GM12878 (cell line): ENCODE results near the gene TMEM255B. TPM values are rescaled to one million over a fixed set of nuclear protein-coding genes. Genes with fewer than 3 reads are reported as not detected.

Experiments used
- ATAC-seq: fragments of 200-7000 bp; cut with Tn5 transposase; 3 replicates; pipeline ENCODE4 v1.9.1; 2020; ENCODE audit warnings: mild to moderate bottlenecking, moderate library complexity
- BruUV-seq: library from RNA; stranded (reverse); fragments of 400-500 nt; replicated peaks from 2 replicates; lab custom pipeline; 2021; lab: Mats Ljungman, UMichigan
- CTCF ChIA-PET: fragments of 300-600 bp; sonication (Branson Sonifier 250); formaldehyde crosslinking; extraction: SDS; loops from one replicate; lab custom pipeline; 2021; ENCODE audit warnings: inconsistent platforms; lab: Yijun Ruan, JAX
- POLR2A ChIA-PET: fragments of 350-600 bp; formaldehyde crosslinking; extraction: SDS; loops from one replicate; lab custom pipeline; 2021; ENCODE audit warnings: inconsistent platforms; lab: Charles Lee
- RAD21 ChIA-PET: fragments of 300-600 bp; sonication (Branson Sonifier 250); formaldehyde crosslinking; loops from one replicate; lab custom pipeline; 2023; ENCODE audit warnings: antibody characterized with exemption; ENCODE audit not compliant: unreplicated experiment; lab: Charles Lee
- SMC1A ChIA-PET: fragments of 300-600 bp; sonication (Branson Sonifier 250); formaldehyde crosslinking; loops from one replicate; lab custom pipeline; 2023; ENCODE audit not compliant: unreplicated experiment, uncharacterized antibody; lab: Charles Lee
- DNase-seq: peaks from one replicate; pipeline ENCODE4 v3.0.0-alpha.2; 2011; ENCODE audit warnings: low read depth, low spot score
- FAIRE-seq: peaks from 3 replicates; lab custom pipeline; 2011; peaks lifted over from hg19 to GRCh38; lab: Jason Lieb, UNC
- H2AFZ ChIP-seq: 2 replicates; pipeline ENCODE4 v1.6.0; 2011; ENCODE audit warnings: low read depth, low read length, control low read depth; ENCODE audit not compliant: control insufficient read depth
- H3K27ac ChIP-seq: 2 replicates; pipeline ENCODE4 v1.5.1; 2011; ENCODE audit warnings: control low read depth; ENCODE audit not compliant: control insufficient read depth, insufficient read depth
- H3K27me3 ChIP-seq, 2 experiments: replicated peaks in 1 of 2; 2 replicates each; pipeline versions ENCODE4 v1.6.0 to v1.6.1; 2011; ENCODE audit warnings: low read length in 1 of 2; ENCODE audit not compliant: control insufficient read depth in 2 of 2, insufficient read depth in 2 of 2
- H3K36me3 ChIP-seq, 2 experiments: 2 replicates each; pipeline ENCODE4 v1.5.1; 2011; ENCODE audit warnings: low read length in 1 of 2; ENCODE audit not compliant: control insufficient read depth in 2 of 2, insufficient read depth in 2 of 2
- H3K4me1 ChIP-seq: 2 replicates; pipeline ENCODE4 v1.6.1; 2011; ENCODE audit warnings: mild to moderate bottlenecking, low read length, moderate library complexity, mixed read lengths; ENCODE audit not compliant: control insufficient read depth, insufficient read depth
- H3K4me2 ChIP-seq: 2 replicates; pipeline ENCODE4 v1.6.0; 2011; ENCODE audit warnings: control low read depth; ENCODE audit not compliant: control insufficient read depth, insufficient read depth
- H3K4me3 ChIP-seq: fragments of 200-600 bp; sonication (generic); 2 replicates; pipeline ENCODE4 v1.5.1; 2016
- H3K79me2 ChIP-seq: 2 replicates; pipeline ENCODE4 v1.6.0; 2011; ENCODE audit warnings: low read length; ENCODE audit not compliant: control insufficient read depth, insufficient read depth
- H3K9ac ChIP-seq: 2 replicates; pipeline ENCODE4 v1.8.0; 2011; ENCODE audit warnings: low read length, control low read depth, mixed read lengths; ENCODE audit not compliant: control insufficient read depth, insufficient read depth
- H3K9me3 ChIP-seq: replicated peaks from 3 replicates; pipeline ENCODE4 v1.5.1; 2011; ENCODE audit warnings: mild to moderate bottlenecking, low read length; ENCODE audit not compliant: control insufficient read depth, insufficient read depth
- H4K20me1 ChIP-seq: 2 replicates; pipeline ENCODE4 v1.6.0; 2011; ENCODE audit not compliant: control insufficient read depth, insufficient read depth
- BACH1 ChIP-seq: fragments of 450-650 bp; IDR thresholded peaks from 2 replicates; pipeline ENCODE4 v1.6.1; 2017; ENCODE audit warnings: mild to moderate bottlenecking, borderline replicate concordance
- DPF2 ChIP-seq: fragments of 450-650 bp; IDR thresholded peaks from 2 replicates; pipeline ENCODE4 v1.6.1; 2017; ENCODE audit warnings: mild to moderate bottlenecking
- E2F4 ChIP-seq: IDR thresholded peaks from 2 replicates; pipeline ENCODE4 v1.6.1; 2012; ENCODE audit warnings: low read depth, low read length, improper control_type of control experiment
- EZH2 ChIP-seq: IDR thresholded peaks from 2 replicates; pipeline ENCODE4 v1.6.1; 2012; ENCODE audit warnings: low read depth, mild to moderate bottlenecking, control low read depth, inconsistent platforms, low read length, borderline replicate concordance; ENCODE audit not compliant: control insufficient read depth
- JUND ChIP-seq: IDR thresholded peaks from 2 replicates; pipeline ENCODE4 v1.6.1; 2012; ENCODE audit warnings: low read depth, mild to moderate bottlenecking, low read length, improper control_type of control experiment, moderate library complexity
- NKRF ChIP-seq: fragments of 450-650 bp; conservative IDR thresholded peaks from 2 replicates; pipeline ENCODE4 v1.6.1; 2017; ENCODE audit warnings: mild to moderate bottlenecking, moderate library complexity
- NRF1 ChIP-seq: conservative IDR thresholded peaks from 2 replicates; pipeline ENCODE4 v1.6.1; 2011; ENCODE audit warnings: mild to moderate bottlenecking, low read depth, low read length, improper control_type of control experiment
- PBX3 ChIP-seq: IDR thresholded peaks from 2 replicates; pipeline ENCODE4 v1.6.1; 2011; ENCODE audit warnings: mild to moderate bottlenecking, low read depth, low read length, moderate library complexity; ENCODE audit not compliant: insufficient replicate concordance
- REST ChIP-seq: IDR thresholded peaks from 2 replicates; pipeline ENCODE4 v1.6.1; 2012; ENCODE audit warnings: mild to moderate bottlenecking, low read depth, low read length
- SMC3 ChIP-seq: IDR thresholded peaks from 2 replicates; pipeline ENCODE4 v1.6.1; 2011; ENCODE audit warnings: low read length, improper control_type of control experiment, borderline replicate concordance
- STAT3 ChIP-seq: IDR thresholded peaks from 2 replicates; pipeline ENCODE4 v1.6.1; 2011; ENCODE audit warnings: low read depth, low read length, improper control_type of control experiment
- SUPT20H ChIP-seq: IDR thresholded peaks from 2 replicates; pipeline ENCODE4 v1.6.1; 2011; ENCODE audit warnings: low read depth, mild to moderate bottlenecking, low read length, moderate library complexity, borderline replicate concordance; ENCODE audit not compliant: control insufficient read depth
- TBL1XR1 ChIP-seq: IDR thresholded peaks from 2 replicates; pipeline ENCODE4 v1.6.1; 2012; ENCODE audit warnings: low read depth, low read length, improper control_type of control experiment
- WGBS: methylation state at CpG from one replicate; pipeline ENCODE4 v1.1.6; 2016; ENCODE audit warnings: low lambda C conversion rate; ENCODE audit not compliant: insufficient replicate concordance, insufficient coverage; ENCODE audit errors: missing lambda C conversion rate; 5-methylcytosine and 5-hydroxymethylcytosine counted together
- in situ Hi-C: fragments of 300-500 bp; cut with MboI; formaldehyde crosslinking; loops from 9 replicates; pipeline ENCODE4 v1.14.3; 2018; ENCODE audit warnings: mixed read lengths
- intact Hi-C: fragments of 100-400 bp; cut with micrococcal nuclease; formaldehyde crosslinking; loops from one replicate; pipeline ENCODE4 v1.14.2; 2022; ENCODE audit not compliant: unreplicated experiment
- polyA plus RNA-seq, 11 experiments: library from polyadenylated mRNA; depleted of rRNA in 4 of 11; unstranded in 6 of 11; stranded (reverse) in 5 of 11; fragments of >200 nt; fragmentation: Nextera tagmentation in 4 of 11; fragmentation: Illumina TruSeq in 1 of 11; extraction: Ambion mirVana in 4 of 11; extraction: Trizol in 1 of 11; gene quantifications; 1 replicate in 1 of 11; 2 replicates in 10 of 11; pipeline versions ENCODE4 v1.2.1 to v1.2.3, GENCODE V29; 2011 to 2016; ENCODE audit warnings: inconsistent platforms in 2 of 11, missing spikeins in 2 of 11, low read depth in 1 of 11
- total RNA-seq, 4 experiments: library from RNA; depleted of rRNA in 3 of 4; stranded (reverse); fragments of >200 nt in 3 of 4; fragmentation: Illumina TruSeq in 1 of 4; extraction: Trizol in 1 of 4; gene quantifications; 2 replicates each; pipeline versions ENCODE4 v1.2.1 to v1.2.3, GENCODE V29; 2013 to 2021

Gene TMEM255B
- total and polyA plus RNA-seq, 10 of the 15 experiments (the other 5 are each of a cell fraction or from before 2014, with no cell fraction given), result 0.04 to 0.62 (median 0.13) TPM; not detected in 3

- H3K9ac ChIP-seq, result no peak overlapping the region
- no peaks in the 10 kb centered on the region for H3K36me3 ChIP-seq
- no TSS peak for BruUV-seq
- DNase-seq (no peak), ATAC-seq (no peak), FAIRE-seq (no peak)
- H3K9me3 ChIP-seq, result no peaks in the 10 kb centered on the region; the same call in 2 of the 3 replicates
- no peak overlapping the region for H2AFZ ChIP-seq
- no peaks in the 10 kb centered on the region for H3K27me3 ChIP-seq
- POLR2A ChIA-PET, result no interaction called here
- H3K4me2 ChIP-seq, result no peak overlapping the region
- H3K79me2 ChIP-seq, result no peaks in the 10 kb centered on the region
- H3K4me3 ChIP-seq, result no peak overlapping the region
- 40% methylated on average over 19 of the region's 22 CpGs for WGBS
- SMC1A ChIA-PET, result no interaction called here
- no peak overlapping the region for H3K27ac ChIP-seq
- TF ChIP-seq NKRF (no peak), STAT3 (no peak), BACH1 (no peak), TBL1XR1 (no peak), DPF2 (no peak), E2F4 (no peak), JUND (no peak), REST (no peak), SUPT20H (no peak), NRF1 (no peak), EZH2 (no peak), PBX3 (no peak), SMC3 (no peak)
- in situ Hi-C loops, result no loop called here
- CTCF ChIA-PET, result no interaction called here
- no peaks in the 10 kb centered on the region for H4K20me1 ChIP-seq
- RAD21 ChIA-PET, result no interaction called here
- H3K4me1 ChIP-seq, result no peaks in the 10 kb centered on the region
- intact Hi-C loops, result no loop called here
These were observed 10.1 kb upstream of the TMEM255B start for GRCh38 chr13:113748862-113749451.
